Limb (tissue), 2 donors: ENCODE results near the gene HTRA3.

ENCODE experiments used
- DNase-seq, 2 donors: peaks; one replicate each; pipeline ENCODE4 v3.0.0-alpha.2; 2016; ENCODE audit errors: extremely low spot score in 2 of 2

The HTRA3 gene

DNA sequence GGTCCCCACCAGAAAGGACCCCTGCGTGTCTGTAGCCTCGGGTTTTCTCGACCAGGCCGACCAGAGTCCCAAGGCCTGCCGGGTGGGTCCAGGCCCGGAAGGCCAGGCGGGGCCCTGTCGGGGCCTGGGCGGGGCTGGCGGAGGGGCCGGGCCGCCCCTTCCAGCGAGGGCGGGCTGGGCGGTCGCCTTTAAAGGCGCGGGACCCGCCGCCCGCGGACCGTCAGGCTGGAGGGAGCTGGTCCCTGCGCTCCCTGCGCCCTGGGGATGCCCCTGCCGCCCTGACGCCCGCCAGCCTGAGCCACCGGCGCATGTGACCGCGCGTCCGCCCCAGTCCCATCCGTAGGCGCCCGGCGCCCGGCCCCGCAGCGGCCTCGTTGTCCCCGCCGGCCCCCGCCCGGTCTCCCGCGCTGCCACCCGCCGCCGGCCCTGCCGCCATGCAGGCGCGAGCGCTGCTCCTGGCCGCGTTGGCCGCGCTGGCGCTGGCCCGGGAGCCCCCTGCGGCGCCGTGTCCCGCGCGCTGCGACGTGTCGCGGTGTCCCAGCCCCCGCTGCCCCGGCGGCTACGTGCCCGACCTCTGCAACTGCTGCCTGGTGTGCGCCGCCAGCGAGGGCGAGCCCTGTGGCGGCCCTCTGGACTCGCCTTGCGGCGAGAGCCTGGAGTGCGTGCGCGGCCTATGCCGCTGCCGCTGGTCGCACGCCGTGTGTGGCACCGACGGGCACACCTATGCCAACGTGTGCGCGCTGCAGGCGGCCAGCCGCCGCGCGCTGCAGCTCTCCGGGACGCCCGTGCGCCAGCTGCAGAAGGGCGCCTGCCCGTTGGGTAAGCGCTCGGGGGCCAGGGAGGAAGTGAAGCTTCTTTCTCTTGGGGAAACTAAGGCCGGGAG is at the start of gene HTRA3:
HTRA3 (plus strand) TSS at position 220 of the 883 bp plus-strand sequence; CDS start at position 435, 215 bp downstream.
- DNase-seq: peak; percentile 47 to 64

DNA sequence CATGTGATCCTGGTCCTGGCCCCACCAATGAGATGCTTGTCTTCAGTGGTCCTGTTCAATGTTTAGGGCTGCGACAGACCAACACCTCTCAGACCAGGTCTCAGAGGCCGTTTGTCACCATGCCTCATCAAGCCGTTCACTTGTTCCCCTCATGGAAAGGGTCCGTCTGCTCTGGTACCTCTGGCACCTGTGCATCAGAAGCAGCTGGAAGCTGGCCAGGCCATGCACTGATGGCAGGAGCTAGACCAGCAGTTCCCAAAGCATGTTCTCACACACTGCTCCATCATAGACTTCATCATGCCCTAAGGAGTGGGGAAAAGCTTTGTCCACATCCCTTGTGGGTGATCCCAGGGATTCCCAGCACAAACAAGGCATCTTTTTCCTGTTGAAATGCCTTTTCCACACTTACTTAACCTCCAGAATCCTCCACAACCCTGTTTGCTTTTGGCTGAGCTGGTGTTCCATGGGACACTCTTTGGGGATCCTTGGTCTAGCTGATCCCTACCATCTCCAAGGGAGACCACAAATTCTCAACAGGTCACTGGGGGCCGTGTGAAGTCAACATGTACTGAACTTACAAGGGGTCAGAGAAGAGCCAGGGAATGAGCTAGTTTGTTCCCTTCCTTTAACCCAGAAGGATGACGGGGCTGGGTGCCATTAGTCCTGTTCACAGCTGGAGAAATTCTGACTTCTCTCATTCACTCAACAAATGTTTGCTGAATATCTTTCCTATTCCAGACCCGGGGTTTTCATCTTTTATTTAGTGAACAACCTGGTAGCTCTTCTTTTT is 48.7 kb upstream of the HTRA3 start:
- DNase-seq: no peak

DNA sequence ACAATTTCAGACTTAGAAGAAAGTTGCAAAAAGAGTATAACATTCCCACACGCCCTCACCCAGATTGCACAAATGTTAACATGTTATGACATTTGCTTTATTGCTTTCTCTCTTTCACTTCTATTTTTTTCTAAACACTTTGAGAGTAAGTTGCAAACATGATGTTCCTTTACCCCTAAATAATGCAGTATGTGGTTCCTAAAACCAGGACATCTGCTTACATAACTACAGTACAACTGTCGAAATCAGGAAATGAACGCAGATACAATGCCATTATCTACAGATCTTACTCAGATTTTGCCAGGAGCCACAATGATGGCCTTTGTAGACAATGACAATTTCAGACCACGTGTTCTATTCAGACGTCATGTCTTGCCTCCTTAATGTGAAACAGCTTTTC is 48.1 kb upstream of the HTRA3 start:
- peak in 1 of 2 donors; percentile 24 for DNase-seq

DNA sequence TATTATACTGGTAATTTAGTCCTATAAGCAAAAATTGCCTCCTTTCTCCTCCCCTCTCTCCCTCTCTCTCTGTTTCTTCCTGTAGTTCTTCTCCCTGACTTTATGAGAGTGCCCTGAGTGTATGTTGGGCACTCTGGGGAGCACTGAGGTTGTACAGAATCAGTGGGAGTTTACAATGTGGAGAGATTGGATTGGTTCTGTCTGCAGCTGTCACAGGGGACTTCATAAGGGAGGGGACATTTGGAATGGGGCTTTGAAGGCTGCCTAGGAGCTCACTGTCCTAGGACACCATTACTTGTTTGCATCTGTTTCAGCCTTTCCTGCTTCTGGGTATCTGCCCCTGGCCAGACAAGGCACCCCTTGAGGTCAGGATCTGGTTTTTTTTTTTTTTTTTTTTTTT is 47.6 kb upstream of the HTRA3 start:
- DNase-seq: no peak

- DNase-seq: no peak
Measured at GRCh38 chr4:8222609-8223388, 46.8 kb upstream of the HTRA3 start.

- no peak for DNase-seq
Measured at GRCh38 chr4:8224267-8224974, 45.1 kb upstream of the HTRA3 start.

DNA sequence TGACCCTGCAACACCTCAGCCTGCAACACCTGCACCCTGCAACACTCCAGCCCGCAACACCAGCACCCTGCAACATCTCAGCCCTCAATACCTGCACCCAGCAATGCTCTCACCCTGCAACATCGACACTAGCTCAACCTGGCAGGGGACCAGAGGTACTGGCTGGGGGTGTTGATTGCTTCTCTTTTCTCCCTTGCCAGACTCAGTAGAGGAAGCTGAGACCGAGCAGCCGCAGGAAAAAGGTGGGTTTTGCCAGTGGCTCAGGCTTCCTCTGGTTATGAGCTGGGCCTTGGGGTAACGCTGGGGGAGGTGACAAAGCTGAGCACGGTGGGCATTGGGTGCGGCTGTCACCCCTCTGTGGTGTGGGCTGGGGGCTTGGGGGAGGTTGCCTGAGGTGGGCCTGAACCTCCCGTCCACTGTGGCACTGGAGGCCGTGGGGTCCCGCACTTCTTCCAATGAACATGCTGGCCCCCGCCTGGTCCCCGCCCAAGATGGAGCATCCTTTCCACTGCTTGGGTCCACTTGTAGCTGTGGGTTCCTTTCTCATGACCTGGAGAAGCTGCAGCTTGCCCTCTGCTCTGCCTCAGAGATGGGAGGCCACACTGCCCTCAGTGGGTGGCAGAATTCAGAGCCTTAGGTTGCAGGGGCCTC is 44.5 kb upstream of the HTRA3 start:
- DNase-seq: no peak

- peak; percentile 42 to 48 for DNase-seq
Measured at GRCh38 chr4:8225706-8226443, 43.7 kb upstream of the HTRA3 start.

DNA sequence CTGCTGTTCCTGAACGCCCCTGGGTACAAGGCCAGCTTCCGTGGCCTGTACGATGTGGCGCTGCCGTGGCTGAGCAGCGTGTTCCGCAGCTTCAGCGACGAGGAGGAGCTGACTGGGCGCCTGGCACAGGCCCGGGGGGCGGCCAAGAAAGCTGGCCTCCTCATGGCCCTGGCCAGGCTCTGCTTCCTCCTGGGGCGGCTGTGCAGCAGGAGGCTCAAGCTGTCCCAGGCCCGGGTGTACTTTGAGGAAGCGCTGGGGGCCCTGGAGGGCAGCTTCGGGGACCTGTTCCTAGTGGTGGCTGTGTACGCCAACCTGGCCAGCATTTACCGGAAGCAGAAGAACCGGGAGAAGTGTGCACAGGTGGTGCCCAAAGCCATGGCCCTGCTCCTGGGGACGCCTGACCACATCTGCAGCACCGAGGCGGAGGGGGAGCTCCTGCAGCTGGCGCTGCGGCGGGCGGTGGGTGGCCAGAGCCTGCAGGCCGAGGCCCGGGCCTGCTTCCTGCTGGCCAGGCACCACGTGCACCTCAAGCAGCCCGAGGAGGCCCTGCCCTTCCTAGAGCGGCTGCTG is 42.3 kb upstream of the HTRA3 start:
- no peak for DNase-seq

GRCh38 chr4:8227771-8228318 is 41.7 kb upstream of the HTRA3 start:
- DNase-seq: no peak

DNA sequence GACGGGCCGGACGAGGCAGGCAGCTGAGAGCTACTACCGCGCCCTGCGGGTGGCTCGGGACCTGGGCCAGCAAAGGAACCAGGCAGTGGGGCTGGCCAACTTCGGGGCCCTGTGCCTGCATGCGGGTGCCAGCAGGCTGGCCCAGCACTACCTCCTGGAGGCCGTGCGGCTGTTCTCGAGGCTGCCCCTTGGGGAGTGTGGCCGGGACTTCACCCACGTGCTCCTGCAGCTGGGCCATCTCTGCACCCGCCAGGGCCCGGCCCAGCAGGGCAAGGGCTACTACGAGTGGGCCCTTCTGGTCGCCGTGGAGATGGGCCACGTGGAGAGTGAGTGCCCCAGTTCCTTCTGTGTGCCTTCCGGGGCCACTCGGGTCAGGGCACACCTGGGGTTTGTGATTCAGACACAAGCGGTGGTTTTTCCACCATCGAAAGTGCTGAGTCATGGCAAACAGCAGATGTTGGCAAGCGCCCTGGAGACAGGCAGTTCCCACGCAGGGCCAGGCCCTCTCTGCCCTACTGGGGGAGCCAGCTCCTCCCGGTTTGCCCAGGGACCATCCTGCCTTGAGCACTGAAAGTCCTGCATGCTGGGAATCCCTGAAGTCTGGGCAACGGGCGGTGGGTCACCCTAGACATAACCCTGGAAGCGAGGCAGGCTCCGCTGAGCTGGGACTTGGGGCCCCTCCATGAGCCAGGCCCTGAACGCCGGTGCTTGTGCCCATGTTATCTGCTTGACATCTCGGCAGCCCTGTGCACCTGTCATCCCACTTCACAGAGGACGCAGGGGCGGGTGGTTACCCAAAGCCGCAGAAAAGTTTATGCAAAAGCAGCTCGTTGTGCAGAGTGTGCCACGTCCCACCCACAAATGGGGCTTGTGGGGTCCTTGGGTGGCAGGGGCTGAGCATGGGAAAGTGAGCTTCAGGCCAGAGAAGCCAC is 41.0 kb upstream of the HTRA3 start:
- DNase-seq: no peak

- DNase-seq: no peak
Measured at GRCh38 chr4:8229331-8229975, 40.1 kb upstream of the HTRA3 start.

- no peak for DNase-seq
Measured at GRCh38 chr4:8230033-8230432, 39.5 kb upstream of the HTRA3 start.

GRCh38 chr4:8230891-8231290 is 38.7 kb upstream of the HTRA3 start:
- DNase-seq: no peak

DNA sequence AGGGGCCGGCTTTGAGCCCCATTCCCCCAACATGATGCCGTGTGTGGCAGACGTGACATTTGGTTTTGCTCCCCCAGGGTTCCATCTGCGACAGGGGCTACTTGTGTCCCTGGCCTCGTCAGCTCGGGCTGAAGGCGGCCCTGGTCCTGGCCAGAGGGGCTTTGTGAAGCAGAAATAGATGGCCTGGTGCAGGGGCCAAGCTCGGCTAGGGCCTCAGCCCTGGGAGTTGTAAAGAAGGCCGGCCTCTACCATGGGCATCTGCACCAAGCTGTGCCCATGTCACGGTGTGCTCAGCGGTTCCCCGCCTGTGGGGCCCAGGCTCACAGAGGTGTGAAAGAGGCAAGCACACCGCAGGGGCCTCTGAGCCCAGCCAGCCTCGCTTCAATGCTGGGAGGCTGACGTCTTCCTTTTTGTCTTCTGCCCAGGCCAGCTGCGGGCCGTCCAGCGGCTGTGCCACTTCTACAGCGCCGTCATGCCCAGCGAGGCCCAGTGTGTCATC is 38.0 kb upstream of the HTRA3 start:
- no peak for DNase-seq

- DNase-seq: no peak
Measured at GRCh38 chr4:8232748-8233147, 36.8 kb upstream of the HTRA3 start.

- no peak for DNase-seq
Measured at GRCh38 chr4:8233672-8234484, 35.7 kb upstream of the HTRA3 start.
